Measurements from ENCODE around the gene CHKA.

CHKA gene

GRCh38 chr11:68142441-68143309 is 21.5 kb upstream of the CHKA start:
- DNase-seq, result no peak

- peak; percentile 64 for DNase-seq
Measured at GRCh38 chr11:68142028-68142412, 20.8 kb upstream of the CHKA start.

GRCh38 chr11:68141246-68142027 is 20.2 kb upstream of the CHKA start:
- DNase-seq, result no peak

- DNase-seq, result no peak
Measured at GRCh38 chr11:68140496-68141245, 19.5 kb upstream of the CHKA start.

- DNase-seq, result no peak
Measured at GRCh38 chr11:68138237-68138636, 17.0 kb upstream of the CHKA start.

- DNase-seq, result no peak
Measured at GRCh38 chr11:68137833-68138232, 16.6 kb upstream of the CHKA start.

GRCh38 chr11:68136866-68137265 is 15.7 kb upstream of the CHKA start:
- DNase-seq, result no peak

- no peak for DNase-seq
Measured at GRCh38 chr11:68135161-68135560, 14.0 kb upstream of the CHKA start.

- no peak for DNase-seq
Measured at GRCh38 chr11:68133761-68134160, 12.6 kb upstream of the CHKA start.

- DNase-seq, result no peak
Measured at GRCh38 chr11:68130121-68130520, 8.9 kb upstream of the CHKA start.

- DNase-seq, result no peak
Measured at GRCh38 chr11:68128682-68129327, 7.6 kb upstream of the CHKA start.

- DNase-seq, result no peak
Measured at GRCh38 chr11:68127714-68128681, 6.8 kb upstream of the CHKA start.

GRCh38 chr11:68125164-68125563 is 4.0 kb upstream of the CHKA start:
- DNase-seq, result no peak

- DNase-seq, result no peak
Measured at GRCh38 chr11:68122936-68123539, 1.9 kb upstream of the CHKA start.

- DNase-seq, result peak; percentile 47
Measured at GRCh38 chr11:68120273-68121066, 718 bp downstream of the CHKA start.

- DNase-seq, result no peak
Measured at GRCh38 chr11:68118706-68119448, 2.3 kb downstream of the CHKA start.

GRCh38 chr11:68117853-68118470 is 3.2 kb downstream of the CHKA start:
- DNase-seq, result no peak

GRCh38 chr11:68116974-68117373 is 4.2 kb downstream of the CHKA start:
- no peak for DNase-seq

GRCh38 chr11:68116126-68116525 is 5.1 kb downstream of the CHKA start:
- no peak for DNase-seq

All from activated CD4-positive, alpha-beta T cell treated with anti-CD3 and anti-CD28 coated beads, Interleukin-2, Interleukin-6, amounts not matched to agents 100 ng/mL and 50 ng/mL, durations not matched to agents 16 hours and 8 hours (primary cell).